ENCODE data around the gene EVX1. TPM values are rescaled to one million over a fixed set of nuclear protein-coding genes. Genes with fewer than 3 reads are reported as not detected.

Gene EVX1
- total RNA-seq, 3 donors from 2014 or later (not counting 1 experiment from before 2014, with no cell fraction given): not detected

GRCh38 chr7:27215356-27215755, 27.2 kb upstream of the EVX1 start:
- TF ChIP-seq CTCF (IDR thresholded peaks at IDR 0.05): no peak
- Histone ChIP-seq H3K27ac (ENCODE audit: low read length) (no peak overlapping the region), H3K9me3 (ENCODE audit: control insufficient read depth, insufficient read depth, low read length) (no peaks in the 10 kb centered on the region), H3K4me3 (ENCODE audit: low read length) (no peak overlapping the region), H3K27me3 (ENCODE audit: control insufficient read depth, insufficient read depth, low read length) (peaks cover 44% of the 10 kb centered on the region), H3K36me3 (ENCODE audit: control insufficient read depth, insufficient read depth, low read length) (no peaks in the 10 kb centered on the region), H3K4me1 (ENCODE audit: control insufficient read depth, insufficient read depth, low read length) (peaks cover 7% of the 10 kb centered on the region)
- H3K4me3 Mint-ChIP-seq: no peak overlapping the region
- H3K9me3 Mint-ChIP-seq: no peaks in the 10 kb centered on the region
- H3K36me3 Mint-ChIP-seq: no peaks in the 10 kb centered on the region
- DNase-seq: no peak
- intact Hi-C loops (cut with micrococcal nuclease): no loop called here
- H3K27ac Mint-ChIP-seq: no peak overlapping the region
- 86% methylated on average over 1 of the region's 2 CpGs for WGBS (ENCODE audit: insufficient coverage)
- H3K4me1 Mint-ChIP-seq: peaks cover 4 to 13% of the 10 kb centered on the region in 2 donors
- H3K27me3 Mint-ChIP-seq (ENCODE audit: low read depth in 2 of 2): peaks cover 77 to 88% of the 10 kb centered on the region in 2 donors
- no peak for ATAC-seq

GRCh38 chr7:27217951-27218350, 24.7 kb upstream of the EVX1 start:
- H3K36me3 Mint-ChIP-seq: no peaks in the 10 kb centered on the region
- no peak for ATAC-seq
- H3K36me3 ChIP-seq (ENCODE audit: control insufficient read depth, insufficient read depth, low read length): no peaks in the 10 kb centered on the region
- H3K9me3 Mint-ChIP-seq: no peaks in the 10 kb centered on the region
- H3K4me3 ChIP-seq (ENCODE audit: low read length): no peak overlapping the region
- H3K27ac ChIP-seq (ENCODE audit: low read length): no peak overlapping the region
- no peaks in the 10 kb centered on the region for H3K9me3 ChIP-seq (ENCODE audit: control insufficient read depth, insufficient read depth, low read length)
- TF ChIP-seq CTCF (IDR thresholded peaks at IDR 0.05): no peak
- peaks cover 2% of the 10 kb centered on the region for H3K4me1 ChIP-seq (ENCODE audit: control insufficient read depth, insufficient read depth, low read length)
- intact Hi-C loops (cut with micrococcal nuclease): no loop called here
- DNase-seq: no peak
- no peak overlapping the region for H3K4me3 Mint-ChIP-seq
- H3K27ac Mint-ChIP-seq: no peak overlapping the region
- H3K4me1 Mint-ChIP-seq: peaks cover 8 to 16% of the 10 kb centered on the region in 2 donors
- peaks cover 70 to 82% of the 10 kb centered on the region in 2 donors for H3K27me3 Mint-ChIP-seq (ENCODE audit: low read depth in 2 of 2)
- H3K27me3 ChIP-seq (ENCODE audit: control insufficient read depth, insufficient read depth, low read length): peaks cover 43% of the 10 kb centered on the region

- no peaks in the 10 kb centered on the region for H3K9me3 Mint-ChIP-seq
- no peak for TF ChIP-seq CTCF (IDR thresholded peaks at IDR 0.05)
- peaks cover 68 to 83% of the 10 kb centered on the region in 2 donors for H3K27me3 Mint-ChIP-seq (ENCODE audit: low read depth in 2 of 2)
- H3K36me3 Mint-ChIP-seq: no peaks in the 10 kb centered on the region
- intact Hi-C loops (cut with micrococcal nuclease): no loop called here
- H3K27ac ChIP-seq (ENCODE audit: low read length): no peak overlapping the region
- ATAC-seq: no peak
- no peak overlapping the region for H3K27ac Mint-ChIP-seq
- no peak overlapping the region for H3K4me3 ChIP-seq (ENCODE audit: low read length)
- no peaks in the 10 kb centered on the region for H3K36me3 ChIP-seq (ENCODE audit: control insufficient read depth, insufficient read depth, low read length)
- WGBS (ENCODE audit: insufficient coverage): 75% methylated on average over 4 of the region's 4 CpGs
- H3K4me1 ChIP-seq (ENCODE audit: control insufficient read depth, insufficient read depth, low read length): peaks cover 2% of the 10 kb centered on the region
- no peaks in the 10 kb centered on the region for H3K9me3 ChIP-seq (ENCODE audit: control insufficient read depth, insufficient read depth, low read length)
- H3K4me3 Mint-ChIP-seq: peak overlapping the region; percentile 21
- no peak for DNase-seq
- peaks cover 45% of the 10 kb centered on the region for H3K27me3 ChIP-seq (ENCODE audit: control insufficient read depth, insufficient read depth, low read length)
- peaks cover 8 to 16% of the 10 kb centered on the region in 2 donors for H3K4me1 Mint-ChIP-seq
These were observed 22.8 kb upstream of the EVX1 start for GRCh38 chr7:27219821-27220220.

- Histone ChIP-seq H3K9me3 (ENCODE audit: control insufficient read depth, insufficient read depth, low read length) (no peaks in the 10 kb centered on the region), H3K27ac (ENCODE audit: low read length) (no peak overlapping the region), H3K4me1 (ENCODE audit: control insufficient read depth, insufficient read depth, low read length) (peaks cover 2% of the 10 kb centered on the region), H3K27me3 (ENCODE audit: control insufficient read depth, insufficient read depth, low read length) (peaks cover 49% of the 10 kb centered on the region), H3K4me3 (ENCODE audit: low read length) (no peak overlapping the region), H3K36me3 (ENCODE audit: control insufficient read depth, insufficient read depth, low read length) (no peaks in the 10 kb centered on the region)
- peak in 2 of 3 donors; percentile 27 to 71 for ATAC-seq
- H3K9me3 Mint-ChIP-seq: no peaks in the 10 kb centered on the region
- peak overlapping the region; percentile 28 for H3K4me3 Mint-ChIP-seq
- peaks cover 65 to 81% of the 10 kb centered on the region in 2 donors for H3K27me3 Mint-ChIP-seq (ENCODE audit: low read depth in 2 of 2)
- 4% methylated on average over 45 of the region's 45 CpGs for WGBS (ENCODE audit: insufficient coverage)
- H3K4me1 Mint-ChIP-seq: peaks cover 8 to 16% of the 10 kb centered on the region in 2 donors
- intact Hi-C loops (cut with micrococcal nuclease): no loop called here
- no peak overlapping the region for H3K27ac Mint-ChIP-seq
- DNase-seq: no peak
- TF ChIP-seq CTCF (IDR thresholded peaks at IDR 0.05): no peak
- no peaks in the 10 kb centered on the region for H3K36me3 Mint-ChIP-seq
These were observed 22.1 kb upstream of the EVX1 start for GRCh38 chr7:27220440-27220955.

All from natural killer cell (primary cell).